ENCODE data around the gene SKOR1.

Gene SKOR1

GRCh38 chr15:67831363-67831762 lies 6.1 kb downstream of the SKOR1 start:
- Histone ChIP-seq H3K27me3 (ENCODE audit: control insufficient read depth, insufficient read depth, low read length) (peaks cover 97% of the 10 kb centered on the region), H3K36me3 (ENCODE audit: control insufficient read depth, insufficient read depth, low read length) (no peaks in the 10 kb centered on the region)

GRCh38 chr15:67832031-67832551 lies 6.8 kb downstream of the SKOR1 start:
- peak overlapping the region; percentile 53 for H3K4me3 ChIP-seq (ENCODE audit: low read depth, low read length)
- peaks cover 98% of the 10 kb centered on the region for H3K27me3 ChIP-seq (ENCODE audit: control insufficient read depth, insufficient read depth, low read length)
- H3K4me1 ChIP-seq (ENCODE audit: control insufficient read depth, insufficient read depth, low read length), result peaks cover 21% of the 10 kb centered on the region
- H3K9ac ChIP-seq (ENCODE audit: low read depth, low read length), result no peak overlapping the region
- no peaks in the 10 kb centered on the region for H3K36me3 ChIP-seq (ENCODE audit: control insufficient read depth, insufficient read depth, low read length)
- no peaks in the 10 kb centered on the region for H3K9me3 ChIP-seq (ENCODE audit: control insufficient read depth, insufficient read depth, low read length)

More at GRCh38 chr15:67831363-67831762, 6.1 kb downstream of the SKOR1 start:
- H3K9ac ChIP-seq (ENCODE audit: low read depth, low read length), result no peak overlapping the region
- peak overlapping the region; percentile 5 for H3K4me3 ChIP-seq (ENCODE audit: low read depth, low read length)
- H3K4me1 ChIP-seq (ENCODE audit: control insufficient read depth, insufficient read depth, low read length), result peaks cover 15% of the 10 kb centered on the region
- H3K9me3 ChIP-seq (ENCODE audit: control insufficient read depth, insufficient read depth, low read length), result no peaks in the 10 kb centered on the region

GRCh38 chr15:67832897-67833709 lies 7.8 kb downstream of the SKOR1 start:
- Histone ChIP-seq H3K9ac (ENCODE audit: low read depth, low read length) (no peak overlapping the region), H3K36me3 (ENCODE audit: control insufficient read depth, insufficient read depth, low read length) (no peaks in the 10 kb centered on the region), H3K27me3 (ENCODE audit: control insufficient read depth, insufficient read depth, low read length) (peaks cover 99% of the 10 kb centered on the region), H3K9me3 (ENCODE audit: control insufficient read depth, insufficient read depth, low read length) (no peaks in the 10 kb centered on the region), H3K4me1 (ENCODE audit: control insufficient read depth, insufficient read depth, low read length) (peaks cover 22% of the 10 kb centered on the region), H3K4me3 (ENCODE audit: low read depth, low read length) (peak overlapping the region; percentile 53)

GRCh38 chr15:67833710-67834511 lies 8.6 kb downstream of the SKOR1 start:
- Histone ChIP-seq H3K4me3 (ENCODE audit: low read depth, low read length) (peak overlapping the region; percentile 53), H3K9ac (ENCODE audit: low read depth, low read length) (no peak overlapping the region), H3K4me1 (ENCODE audit: control insufficient read depth, insufficient read depth, low read length) (peaks cover 22% of the 10 kb centered on the region), H3K9me3 (ENCODE audit: control insufficient read depth, insufficient read depth, low read length) (no peaks in the 10 kb centered on the region), H3K27me3 (ENCODE audit: control insufficient read depth, insufficient read depth, low read length) (peaks cover 98% of the 10 kb centered on the region), H3K36me3 (ENCODE audit: control insufficient read depth, insufficient read depth, low read length) (no peaks in the 10 kb centered on the region)

- Histone ChIP-seq H3K9ac (ENCODE audit: low read depth, low read length) (peak overlapping the region; percentile 29), H3K9me3 (ENCODE audit: control insufficient read depth, insufficient read depth, low read length) (no peaks in the 10 kb centered on the region), H3K36me3 (ENCODE audit: control insufficient read depth, insufficient read depth, low read length) (no peaks in the 10 kb centered on the region), H3K4me3 (ENCODE audit: low read depth, low read length) (peak overlapping the region; percentile 53), H3K27me3 (ENCODE audit: control insufficient read depth, insufficient read depth, low read length) (peaks cover 92% of the 10 kb centered on the region), H3K4me1 (ENCODE audit: control insufficient read depth, insufficient read depth, low read length) (peaks cover 22% of the 10 kb centered on the region)
These were observed 9.4 kb downstream of the SKOR1 start for GRCh38 chr15:67834581-67835296.

- Histone ChIP-seq H3K9me3 (ENCODE audit: control insufficient read depth, insufficient read depth, low read length) (no peaks in the 10 kb centered on the region), H3K27me3 (ENCODE audit: control insufficient read depth, insufficient read depth, low read length) (peaks cover 85% of the 10 kb centered on the region), H3K36me3 (ENCODE audit: control insufficient read depth, insufficient read depth, low read length) (no peaks in the 10 kb centered on the region), H3K4me1 (ENCODE audit: control insufficient read depth, insufficient read depth, low read length) (peaks cover 18% of the 10 kb centered on the region), H3K4me3 (ENCODE audit: low read depth, low read length) (peak overlapping the region; percentile 53), H3K9ac (ENCODE audit: low read depth, low read length) (no peak overlapping the region)
These were observed 10.2 kb downstream of the SKOR1 start for GRCh38 chr15:67835297-67836133.

- Histone ChIP-seq H3K9ac (ENCODE audit: low read depth, low read length) (no peak overlapping the region), H3K4me1 (ENCODE audit: control insufficient read depth, insufficient read depth, low read length) (peaks cover 17% of the 10 kb centered on the region), H3K36me3 (ENCODE audit: control insufficient read depth, insufficient read depth, low read length) (no peaks in the 10 kb centered on the region), H3K9me3 (ENCODE audit: control insufficient read depth, insufficient read depth, low read length) (no peaks in the 10 kb centered on the region), H3K27me3 (ENCODE audit: control insufficient read depth, insufficient read depth, low read length) (peaks cover 79% of the 10 kb centered on the region), H3K4me3 (ENCODE audit: low read depth, low read length) (peak overlapping the region; percentile 53)
These were observed 10.8 kb downstream of the SKOR1 start for GRCh38 chr15:67836134-67836455.

- H3K9ac ChIP-seq (ENCODE audit: low read depth, low read length), result no peak overlapping the region
- no peaks in the 10 kb centered on the region for H3K36me3 ChIP-seq (ENCODE audit: control insufficient read depth, insufficient read depth, low read length)
- no peaks in the 10 kb centered on the region for H3K9me3 ChIP-seq (ENCODE audit: control insufficient read depth, insufficient read depth, low read length)
- H3K4me3 ChIP-seq (ENCODE audit: low read depth, low read length), result peak overlapping the region; percentile 53
- H3K27me3 ChIP-seq (ENCODE audit: control insufficient read depth, insufficient read depth, low read length), result peaks cover 76% of the 10 kb centered on the region
- peaks cover 18% of the 10 kb centered on the region for H3K4me1 ChIP-seq (ENCODE audit: control insufficient read depth, insufficient read depth, low read length)
These were observed 11.2 kb downstream of the SKOR1 start for GRCh38 chr15:67836477-67836876.

- H3K27me3 ChIP-seq (ENCODE audit: control insufficient read depth, insufficient read depth, low read length), result peaks cover 73% of the 10 kb centered on the region
These were observed 11.6 kb downstream of the SKOR1 start for GRCh38 chr15:67836955-67837354.

GRCh38 chr15:67838789-67839332 lies 13.6 kb downstream of the SKOR1 start:
- H3K9ac ChIP-seq (ENCODE audit: low read depth, low read length), result no peak overlapping the region
- peaks cover 53% of the 10 kb centered on the region for H3K27me3 ChIP-seq (ENCODE audit: control insufficient read depth, insufficient read depth, low read length)
- peaks cover 18% of the 10 kb centered on the region for H3K4me1 ChIP-seq (ENCODE audit: control insufficient read depth, insufficient read depth, low read length)

More at GRCh38 chr15:67836955-67837354, 11.6 kb downstream of the SKOR1 start:
- Histone ChIP-seq H3K36me3 (ENCODE audit: control insufficient read depth, insufficient read depth, low read length) (no peaks in the 10 kb centered on the region), H3K9me3 (ENCODE audit: control insufficient read depth, insufficient read depth, low read length) (no peaks in the 10 kb centered on the region), H3K4me3 (ENCODE audit: low read depth, low read length) (peak overlapping the region; percentile 20), H3K4me1 (ENCODE audit: control insufficient read depth, insufficient read depth, low read length) (peaks cover 21% of the 10 kb centered on the region), H3K9ac (ENCODE audit: low read depth, low read length) (no peak overlapping the region)

More at GRCh38 chr15:67838789-67839332, 13.6 kb downstream of the SKOR1 start:
- Histone ChIP-seq H3K36me3 (ENCODE audit: control insufficient read depth, insufficient read depth, low read length) (no peaks in the 10 kb centered on the region), H3K4me3 (ENCODE audit: low read depth, low read length) (peak overlapping the region; percentile 93), H3K9me3 (ENCODE audit: control insufficient read depth, insufficient read depth, low read length) (no peaks in the 10 kb centered on the region)

Data from iPS-15b (cell line).